A673 (cell line): ENCODE measurements around the gene HSF2.

Experiments used
- CTCF ChIP-seq: fragments of 300-800, 200-600 bp; sonication (generic); conservative IDR thresholded peaks from 2 replicates; pipeline ENCODE4 v1.5.1; 2017; ENCODE audit warnings: low read depth, mild to moderate bottlenecking, antibody characterized with exemption, low read length, moderate library complexity, mixed read lengths
- EZH2 ChIP-seq: fragments of 200-600 bp; sonication (generic); IDR thresholded peaks from 2 replicates; pipeline ENCODE4 v1.6.1; 2017; ENCODE audit warnings: borderline replicate concordance, low read depth, mild to moderate bottlenecking, mixed read lengths, antibody characterized with exemption, low read length; ENCODE audit not compliant: poor library complexity, severe bottlenecking

GRCh38 chr6:122369536-122369935, 29.9 kb upstream of the HSF2 start:
- TF ChIP-seq CTCF (no peak), EZH2 (no peak)
